ENCODE data around the gene SLC30A7. TPM values are rescaled to one million over a fixed set of nuclear protein-coding genes. Genes with fewer than 3 reads are reported as not detected.

The SLC30A7 gene
- total RNA-seq, 1 experiment from 2014 or later, result 55.0 TPM

DNA sequence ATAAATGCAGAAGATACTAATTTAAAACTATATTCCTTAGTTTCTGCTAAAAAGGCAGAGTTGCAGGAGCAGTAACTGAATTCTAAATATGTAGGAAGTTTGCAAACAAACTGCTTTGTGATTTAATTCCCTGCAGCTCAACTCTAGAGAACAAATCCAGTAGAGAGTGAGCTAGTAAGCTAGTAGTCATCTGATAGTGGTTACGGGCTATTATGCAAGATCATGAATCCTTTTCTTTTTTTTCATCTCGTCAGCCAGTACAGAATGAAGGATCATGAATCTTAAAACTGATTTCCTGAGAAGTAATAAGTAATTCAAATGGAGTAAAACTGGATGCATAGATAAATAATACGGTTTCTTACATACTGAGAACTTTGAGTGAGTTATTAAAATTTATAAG is 126.4 kb downstream of the SLC30A7 start:
- peaks cover 32% of the 10 kb centered on the region for H3K36me3 Mint-ChIP-seq (ENCODE audit: insufficient read depth, unreplicated experiment)
- H3K27me3 Mint-ChIP-seq (ENCODE audit: insufficient read depth, unreplicated experiment), result no peaks in the 10 kb centered on the region
- H3K27ac Mint-ChIP-seq (ENCODE audit: low read depth, unreplicated experiment), result no peak overlapping the region
- ChIA-PET POLR2A (interaction anchor here (0.6 to 1.7 kb wide), 7 partner anchors 9 to 214 kb away, joined by 3 to 9 read pairs (median 3); no protein-coding TSS in a partner anchor), CTCF (interaction anchor here (3.5 kb wide), 1 partner anchor 217 kb away, joined by 21 read pairs; no protein-coding TSS in a partner anchor)
- TF ChIP-seq, protein P1, sequence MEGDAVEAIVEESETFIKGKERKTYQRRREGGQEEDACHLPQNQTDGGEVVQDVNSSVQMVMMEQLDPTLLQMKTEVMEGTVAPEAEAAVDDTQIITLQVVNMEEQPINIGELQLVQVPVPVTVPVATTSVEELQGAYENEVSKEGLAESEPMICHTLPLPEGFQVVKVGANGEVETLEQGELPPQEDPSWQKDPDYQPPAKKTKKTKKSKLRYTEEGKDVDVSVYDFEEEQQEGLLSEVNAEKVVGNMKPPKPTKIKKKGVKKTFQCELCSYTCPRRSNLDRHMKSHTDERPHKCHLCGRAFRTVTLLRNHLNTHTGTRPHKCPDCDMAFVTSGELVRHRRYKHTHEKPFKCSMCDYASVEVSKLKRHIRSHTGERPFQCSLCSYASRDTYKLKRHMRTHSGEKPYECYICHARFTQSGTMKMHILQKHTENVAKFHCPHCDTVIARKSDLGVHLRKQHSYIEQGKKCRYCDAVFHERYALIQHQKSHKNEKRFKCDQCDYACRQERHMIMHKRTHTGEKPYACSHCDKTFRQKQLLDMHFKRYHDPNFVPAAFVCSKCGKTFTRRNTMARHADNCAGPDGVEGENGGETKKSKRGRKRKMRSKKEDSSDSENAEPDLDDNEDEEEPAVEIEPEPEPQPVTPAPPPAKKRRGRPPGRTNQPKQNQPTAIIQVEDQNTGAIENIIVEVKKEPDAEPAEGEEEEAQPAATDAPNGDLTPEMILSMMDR (IDR thresholded peaks at IDR 0.05; ENCODE audit: unreplicated experiment), result no peak
- intact Hi-C loops (cut with micrococcal nuclease), result loop anchor here (10.0 kb wide), 3 partner anchors 97 to 333 kb away; no protein-coding TSS in a partner anchor
- H3K9me3 Mint-ChIP-seq (ENCODE audit: unreplicated experiment), result no peaks in the 10 kb centered on the region
- H3K4me3 Mint-ChIP-seq (ENCODE audit: unreplicated experiment), result no peak overlapping the region
- DNase-seq (ENCODE audit: unreplicated experiment), result peak; percentile 36
- no TSS peak for BruUV-seq (replicated peaks)
- H3K4me1 Mint-ChIP-seq (ENCODE audit: insufficient read depth, unreplicated experiment), result peaks cover 15% of the 10 kb centered on the region

DNA sequence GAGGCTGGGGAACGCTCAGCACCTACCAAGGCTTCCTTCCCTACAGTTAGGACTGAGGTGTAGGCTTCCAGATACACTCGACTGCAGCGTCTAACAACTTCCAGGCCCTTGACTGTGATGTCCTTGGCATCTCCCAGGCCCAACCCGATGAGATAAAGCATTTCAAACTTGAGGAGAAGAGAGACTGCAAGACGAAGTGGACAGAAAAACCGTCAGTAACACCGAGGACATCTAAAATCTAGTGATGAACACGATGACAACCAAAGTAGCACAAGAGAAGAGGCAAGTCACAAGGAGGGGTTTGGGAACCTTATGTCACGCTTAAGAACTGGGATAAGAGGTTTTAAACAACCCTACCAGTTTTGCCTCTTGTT is 129.4 kb downstream of the SLC30A7 start:
- TSS peak; percentile 75 for BruUV-seq (replicated peaks)
- DNase-seq (ENCODE audit: unreplicated experiment), result no peak
- TF ChIP-seq, protein P1 (IDR thresholded peaks at IDR 0.05; ENCODE audit: unreplicated experiment), result no peak
- Mint-ChIP-seq H3K27me3 (ENCODE audit: insufficient read depth, unreplicated experiment) (no peaks in the 10 kb centered on the region), H3K4me1 (ENCODE audit: insufficient read depth, unreplicated experiment) (peaks cover 20% of the 10 kb centered on the region), H3K36me3 (ENCODE audit: insufficient read depth, unreplicated experiment) (peaks cover 27% of the 10 kb centered on the region), H3K4me3 (ENCODE audit: unreplicated experiment) (peak overlapping the region; percentile 78), H3K27ac (ENCODE audit: low read depth, unreplicated experiment) (peak overlapping the region; percentile 79), H3K9me3 (ENCODE audit: unreplicated experiment) (no peaks in the 10 kb centered on the region)
- POLR2A ChIA-PET, result interaction anchor here (0.6 to 4.3 kb wide), 17 partner anchors 9 to 674 kb away, joined by 3 to 34 read pairs (median 4); partner anchors contain the start of genes S1PR1 and SLC30A7
- intact Hi-C loops (cut with micrococcal nuclease), result loop anchor here (10.0 kb wide), 3 partner anchors 100 to 330 kb away; no protein-coding TSS in a partner anchor
- CTCF ChIA-PET, result interaction anchor here (0.7 to 3.5 kb wide), 6 partner anchors 10 to 263 kb away, joined by 3 to 21 read pairs (median 4); no protein-coding TSS in a partner anchor

DNA sequence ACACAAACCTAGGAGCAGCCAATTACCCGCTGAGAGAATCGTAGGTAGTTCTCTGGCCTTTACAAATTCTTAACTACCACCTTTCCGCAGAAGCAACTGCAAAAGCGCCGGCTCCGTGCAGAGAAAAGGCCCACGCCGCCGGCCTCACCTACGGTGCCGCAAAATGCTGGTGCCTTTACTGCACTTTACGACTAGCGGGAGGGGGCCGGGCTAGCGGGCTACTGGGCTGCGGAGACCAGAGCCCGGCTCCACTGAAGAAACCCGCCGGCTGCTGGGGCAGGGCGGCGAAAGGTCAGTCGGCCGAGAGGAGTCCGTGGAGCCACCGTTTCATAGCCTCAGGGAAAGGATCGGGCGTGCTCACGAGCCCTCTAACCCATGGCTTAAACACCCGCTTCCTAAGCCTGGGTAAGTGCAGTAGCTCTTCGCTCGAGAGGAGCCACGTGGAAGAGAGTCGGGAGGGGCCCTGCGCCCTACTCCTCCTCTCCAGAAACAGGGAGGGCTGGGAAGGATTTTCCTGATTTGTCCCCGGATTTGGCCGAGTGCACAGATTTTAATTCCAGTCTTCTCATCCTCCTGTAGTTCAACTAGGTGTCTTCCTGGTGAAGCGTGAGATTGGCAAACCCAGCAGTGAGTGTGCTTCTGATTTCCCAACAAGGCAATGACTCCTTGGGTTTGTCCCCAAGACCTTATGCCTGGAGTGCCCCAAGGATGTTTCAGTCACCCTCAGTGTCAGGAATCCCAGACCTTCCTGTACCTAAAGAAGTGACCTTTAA is 130.0 kb downstream of the SLC30A7 start, which contains the start of gene DPH5:
TSS of gene DPH5 (minus strand) at position 128 of the 773 bp plus-strand sequence. CDS start 341 bp downstream, outside the sequence.
- intact Hi-C loops (cut with micrococcal nuclease), result loop anchor here (1.0 to 10.0 kb wide), 5 partner anchors 23 to 329 kb away; no protein-coding TSS in a partner anchor
- no peaks in the 10 kb centered on the region for H3K27me3 Mint-ChIP-seq (ENCODE audit: insufficient read depth, unreplicated experiment)
- peak; percentile 90 for DNase-seq (ENCODE audit: unreplicated experiment)
- peaks cover 24% of the 10 kb centered on the region for H3K36me3 Mint-ChIP-seq (ENCODE audit: insufficient read depth, unreplicated experiment)
- H3K4me1 Mint-ChIP-seq (ENCODE audit: insufficient read depth, unreplicated experiment), result peaks cover 14% of the 10 kb centered on the region
- peak within 1 kb of the TSS; percentile 79 for H3K27ac Mint-ChIP-seq (ENCODE audit: low read depth, unreplicated experiment)
- ChIA-PET CTCF (interaction anchor here (1.4 to 2.7 kb wide), 3 partner anchors 10 to 262 kb away, joined by 3 to 7 read pairs (median 5); no protein-coding TSS in a partner anchor), POLR2A (interaction anchor here (0.6 to 4.3 kb wide), 13 partner anchors 9 to 256 kb away, joined by 3 to 34 read pairs (median 4); partner anchors contain the start of genes S1PR1 and SLC30A7)
- peak within 1 kb of the TSS; percentile 78 for H3K4me3 Mint-ChIP-seq (ENCODE audit: unreplicated experiment)
- TSS peak; percentile 57 for BruUV-seq (replicated peaks)
- TF ChIP-seq, protein P1 (IDR thresholded peaks at IDR 0.05; ENCODE audit: unreplicated experiment), result no peak
- no peaks in the 10 kb centered on the region for H3K9me3 Mint-ChIP-seq (ENCODE audit: unreplicated experiment)

DNA sequence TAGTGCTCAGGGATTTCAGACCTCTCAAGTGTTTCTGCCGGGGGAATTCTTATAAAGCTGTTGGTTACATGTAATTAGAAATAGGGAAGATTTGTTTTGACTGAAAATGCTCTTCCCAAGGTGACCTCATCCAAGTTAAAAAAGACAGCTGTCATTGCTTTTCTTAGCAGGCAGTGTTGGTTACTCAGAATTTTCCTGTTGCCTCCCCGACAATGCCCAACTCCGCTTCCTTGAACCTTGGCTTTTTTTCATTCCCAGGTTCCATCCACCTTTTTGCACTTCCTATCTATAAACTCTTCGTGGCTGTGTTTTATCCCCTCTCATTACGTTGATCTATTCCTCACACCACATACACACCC is 130.5 kb downstream of the SLC30A7 start:
- no peak for DNase-seq (ENCODE audit: unreplicated experiment)
- CTCF ChIA-PET, result interaction anchor here (1.4 to 2.7 kb wide), 2 partner anchors 11 to 212 kb away, joined by 5 to 7 read pairs; no protein-coding TSS in a partner anchor
- peaks cover 25% of the 10 kb centered on the region for H3K36me3 Mint-ChIP-seq (ENCODE audit: insufficient read depth, unreplicated experiment)

More for the DNA sequence above, 130.5 kb downstream of the SLC30A7 start:
- BruUV-seq (replicated peaks), result no TSS peak
- no peaks in the 10 kb centered on the region for H3K9me3 Mint-ChIP-seq (ENCODE audit: unreplicated experiment)
- intact Hi-C loops (cut with micrococcal nuclease), result loop anchor here (1.0 to 10.0 kb wide), 5 partner anchors 24 to 328 kb away; no protein-coding TSS in a partner anchor
- peaks cover 14% of the 10 kb centered on the region for H3K4me1 Mint-ChIP-seq (ENCODE audit: insufficient read depth, unreplicated experiment)
- no peaks in the 10 kb centered on the region for H3K27me3 Mint-ChIP-seq (ENCODE audit: insufficient read depth, unreplicated experiment)
- peak overlapping the region; percentile 79 for H3K27ac Mint-ChIP-seq (ENCODE audit: low read depth, unreplicated experiment)
- TF ChIP-seq, protein P1 (IDR thresholded peaks at IDR 0.05; ENCODE audit: unreplicated experiment), result no peak
- POLR2A ChIA-PET, result interaction anchor here (0.6 to 4.3 kb wide), 12 partner anchors 8 to 255 kb away, joined by 3 to 34 read pairs (median 4); partner anchors contain the start of genes S1PR1 and SLC30A7
- peak overlapping the region; percentile 78 for H3K4me3 Mint-ChIP-seq (ENCODE audit: unreplicated experiment)

All from MCF 10A (cell line).